ENCODE measurements around the gene ZNF287. TPM values are rescaled to one million over a fixed set of nuclear protein-coding genes. Genes with fewer than 3 reads are reported as not detected.

Gene ZNF287
- total RNA-seq, 2 experiments from 2014 or later, result 4.5 to 7.0 TPM

- Histone ChIP-seq H3K36me3 (ENCODE audit: insufficient read depth, low read length) (no peaks in the 10 kb centered on the region), H3K27ac (ENCODE audit: low read depth, low read length, poor library complexity, severe bottlenecking) (no peak overlapping the region), H3K4me1 (ENCODE audit: insufficient read depth, low read length, poor library complexity, severe bottlenecking) (no peaks in the 10 kb centered on the region), H2AFZ (ENCODE audit: low read length) (no peak overlapping the region), H3K9me2 (ENCODE audit: insufficient read depth, low read length) (no peaks in the 10 kb centered on the region), H3K4me3 (ENCODE audit: low read depth, low read length, poor library complexity, severe bottlenecking) (no peak overlapping the region), H4K20me1 (ENCODE audit: insufficient read depth, low read length) (no peaks in the 10 kb centered on the region), H3K9me3 (ENCODE audit: low read length) (no peaks in the 10 kb centered on the region), H3K79me2 (ENCODE audit: insufficient read depth, low read depth, low read length) (no peaks in the 10 kb centered on the region), H3K4me2 (ENCODE audit: low read length) (no peak overlapping the region)
- DNase-seq (ENCODE audit: low spot score), result no peak
- intact Hi-C loops (cut with micrococcal nuclease; ENCODE audit: unreplicated experiment), result loop anchor here (5.0 kb wide), 1 partner anchor 46 kb away; no protein-coding TSS in a partner anchor
- BruUV-seq (replicated peaks), result no TSS peak
- TF ChIP-seq CTCF (conservative IDR thresholded peaks at IDR 0.05; ENCODE audit: low read length) (no peak), EZH2phosphoT487 (IDR thresholded peaks at IDR 0.05; ENCODE audit: borderline replicate concordance, low read depth, low read length) (no peak)
- ChIA-PET POLR2A (interaction anchor here (0.6 kb wide), 2 partner anchors 101 to 156 kb away, joined by 3 to 4 read pairs; no protein-coding TSS in a partner anchor), CTCF (ENCODE audit: unreplicated experiment) (no interaction called here)
These were observed 14.8 kb upstream of the ZNF287 start for GRCh38 chr17:16583781-16584180.

GRCh38 chr17:16573466-16573865 is 4.5 kb upstream of the ZNF287 start:
- H2AFZ ChIP-seq (ENCODE audit: low read length), result no peak overlapping the region
- no peak overlapping the region for H3K4me2 ChIP-seq (ENCODE audit: low read length)
- H3K9me3 ChIP-seq (ENCODE audit: low read length), result no peaks in the 10 kb centered on the region
- BruUV-seq (replicated peaks), result no TSS peak
- CTCF ChIA-PET (ENCODE audit: unreplicated experiment), result no interaction called here
- H3K9me2 ChIP-seq (ENCODE audit: insufficient read depth, low read length), result no peaks in the 10 kb centered on the region
- H3K4me3 ChIP-seq (ENCODE audit: low read depth, low read length, poor library complexity, severe bottlenecking), result no peak overlapping the region
- DNase-seq (ENCODE audit: low spot score), result no peak
- no peaks in the 10 kb centered on the region for H3K79me2 ChIP-seq (ENCODE audit: insufficient read depth, low read depth, low read length)
- H4K20me1 ChIP-seq (ENCODE audit: insufficient read depth, low read length), result no peaks in the 10 kb centered on the region
- no peaks in the 10 kb centered on the region for H3K36me3 ChIP-seq (ENCODE audit: insufficient read depth, low read length)
- intact Hi-C loops (cut with micrococcal nuclease; ENCODE audit: unreplicated experiment), result no loop called here
- POLR2A ChIA-PET, result no interaction called here
- no peak overlapping the region for H3K27ac ChIP-seq (ENCODE audit: low read depth, low read length, poor library complexity, severe bottlenecking)
- H3K4me1 ChIP-seq (ENCODE audit: insufficient read depth, low read length, poor library complexity, severe bottlenecking), result peaks cover 8% of the 10 kb centered on the region
- TF ChIP-seq CTCF (conservative IDR thresholded peaks at IDR 0.05; ENCODE audit: low read length), result no peak
- TF ChIP-seq EZH2phosphoT487 (IDR thresholded peaks at IDR 0.05; ENCODE audit: borderline replicate concordance, low read depth, low read length), result no peak

GRCh38 chr17:16569358-16569712 is 331 bp upstream of the ZNF287 start:
- intact Hi-C loops (cut with micrococcal nuclease; ENCODE audit: unreplicated experiment), result no loop called here
- Histone ChIP-seq H3K4me1 (ENCODE audit: insufficient read depth, low read length, poor library complexity, severe bottlenecking) (peaks cover 8% of the 10 kb centered on the region), H4K20me1 (ENCODE audit: insufficient read depth, low read length) (no peaks in the 10 kb centered on the region), H3K9me2 (ENCODE audit: insufficient read depth, low read length) (no peaks in the 10 kb centered on the region), H3K36me3 (ENCODE audit: insufficient read depth, low read length) (peaks cover 4% of the 10 kb centered on the region), H3K79me2 (ENCODE audit: insufficient read depth, low read depth, low read length) (no peaks in the 10 kb centered on the region), H3K9me3 (ENCODE audit: low read length) (no peaks in the 10 kb centered on the region), H3K27ac (ENCODE audit: low read depth, low read length, poor library complexity, severe bottlenecking) (no peak overlapping the region), H3K4me2 (ENCODE audit: low read length) (peak overlapping the region; percentile 65), H3K4me3 (ENCODE audit: low read depth, low read length, poor library complexity, severe bottlenecking) (peak overlapping the region; percentile 70), H2AFZ (ENCODE audit: low read length) (peak overlapping the region; percentile 78)
- ChIA-PET CTCF (ENCODE audit: unreplicated experiment) (no interaction called here), POLR2A (interaction anchor here (0.7 to 1.0 kb wide), 2 partner anchors 11 to 497 kb away, joined by 3 read pairs; no protein-coding TSS in a partner anchor)
- BruUV-seq (replicated peaks), result no TSS peak
- no peak for DNase-seq (ENCODE audit: low spot score)
- TF ChIP-seq CTCF (conservative IDR thresholded peaks at IDR 0.05; ENCODE audit: low read length) (no peak), EZH2phosphoT487 (IDR thresholded peaks at IDR 0.05; ENCODE audit: borderline replicate concordance, low read depth, low read length) (no peak)
